RPMI8226 (cell line): ENCODE data around the gene SULT1C2.
"Not testable (repeated sequence)": the region's sequence is repeated elsewhere in the genome, so short reads cannot be mapped to it uniquely, and the experiment has no call there.

Experiments
- DNase-seq: peaks from one replicate; pipeline ENCODE4 v3.0.0-alpha.2; 2015

SULT1C2 gene

GRCh38 chr2:108355906-108356734 lies 67.4 kb downstream of the SULT1C2 start:
- no peak for DNase-seq

GRCh38 chr2:108359336-108359735 lies 70.6 kb downstream of the SULT1C2 start:
- not testable (repeated sequence) for DNase-seq
